WERI-Rb-1 (cell line): ENCODE results near the gene ADAM10.
"Not testable (repeated sequence)": the region's sequence is repeated elsewhere in the genome, so short reads cannot be mapped to it uniquely, and the experiment has no call there.

Source experiments
- DNase-seq: peaks from one replicate; pipeline ENCODE4 v3.0.0-alpha.2; 2020
- H3K27ac ChIP-seq: fragments of 250-450 bp; sonication (Bioruptor Pico); 2 replicates; pipeline ENCODE4 v1.5.1; 2020; ENCODE audit warnings: mild to moderate bottlenecking, moderate library complexity
- H3K27me3 ChIP-seq: fragments of 250-450 bp; sonication (Bioruptor Pico); 2 replicates; pipeline ENCODE4 v1.5.1; 2021; ENCODE audit warnings: mild to moderate bottlenecking, low read depth, moderate library complexity; ENCODE audit not compliant: insufficient read depth, severe bottlenecking
- H3K36me3 ChIP-seq: fragments of 250-450 bp; sonication (Bioruptor Pico); 2 replicates; pipeline ENCODE4 v1.5.1; 2020; ENCODE audit warnings: mild to moderate bottlenecking, moderate library complexity
- H3K4me3 ChIP-seq: 2 replicates; pipeline ENCODE4 v1.5.1; 2011; ENCODE audit warnings: low read depth, mild to moderate bottlenecking, control low read depth, low read length
- H3K9me3 ChIP-seq: fragments of 250-450 bp; sonication (Bioruptor Pico); 2 replicates; pipeline ENCODE4 v1.5.1; 2021; ENCODE audit warnings: mild to moderate bottlenecking, moderate library complexity; ENCODE audit not compliant: severe bottlenecking
- TF ChIP-seq, protein P1 (sequence below): IDR thresholded peaks from 2 replicates; pipeline ENCODE4 v1.5.1; 2011; ENCODE audit warnings: low read depth, mild to moderate bottlenecking, control low read depth, inconsistent platforms, low read length

ADAM10 gene

DNA sequence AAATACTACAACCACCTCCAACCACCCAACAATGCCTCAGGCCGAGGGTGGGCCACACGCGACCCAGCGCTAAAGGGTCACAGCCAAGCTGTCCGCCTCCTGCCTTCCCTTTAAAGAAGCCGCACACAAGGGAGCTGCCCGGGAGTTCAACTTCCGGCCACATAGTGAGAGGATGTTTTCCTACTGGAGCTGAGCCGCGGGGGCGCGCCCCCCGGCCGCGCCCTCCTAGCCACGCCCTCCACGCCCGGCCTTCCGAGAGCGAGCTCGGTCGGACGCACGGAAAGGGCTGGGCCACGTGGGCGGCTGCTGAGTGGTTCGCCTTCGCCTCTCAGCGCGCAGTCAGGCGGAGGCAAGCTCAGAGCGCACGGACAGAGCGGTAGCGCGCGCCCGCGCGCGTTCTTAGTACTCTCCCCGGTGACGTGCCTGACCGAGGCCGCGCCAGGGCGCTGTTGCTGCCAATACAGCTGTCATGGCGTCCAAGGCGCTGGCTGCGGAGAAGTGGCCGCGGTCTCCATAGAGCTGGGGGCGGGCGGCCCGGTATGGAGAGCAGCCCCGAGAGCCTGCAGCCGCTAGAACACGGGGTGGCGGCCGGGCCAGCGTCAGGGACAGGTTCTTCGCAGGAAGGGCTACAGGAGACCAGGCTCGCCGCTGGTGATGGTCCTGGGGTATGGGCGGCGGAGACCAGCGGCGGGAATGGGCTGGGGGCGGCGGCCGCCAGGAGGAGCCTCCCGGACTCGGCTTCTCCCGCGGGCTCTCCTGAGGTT is 21.5 kb upstream of the ADAM10 start, which contains the start of gene MINDY2:
MINDY2 (plus strand) TSS at position 446 of the 764 bp plus-strand sequence; CDS start at position 540, 94 bp downstream.
- Histone ChIP-seq H3K4me3 (peak within 1 kb of the TSS; percentile 85), H3K27ac (peak within 1 kb of the TSS; percentile 91), H3K27me3 (no peaks in the 10 kb centered on the region), H3K36me3 (peaks cover 6% of the 10 kb centered on the region; the same call in 1 of the 2 replicates), H3K9me3 (no peaks in the 10 kb centered on the region)
- TF ChIP-seq, protein P1, sequence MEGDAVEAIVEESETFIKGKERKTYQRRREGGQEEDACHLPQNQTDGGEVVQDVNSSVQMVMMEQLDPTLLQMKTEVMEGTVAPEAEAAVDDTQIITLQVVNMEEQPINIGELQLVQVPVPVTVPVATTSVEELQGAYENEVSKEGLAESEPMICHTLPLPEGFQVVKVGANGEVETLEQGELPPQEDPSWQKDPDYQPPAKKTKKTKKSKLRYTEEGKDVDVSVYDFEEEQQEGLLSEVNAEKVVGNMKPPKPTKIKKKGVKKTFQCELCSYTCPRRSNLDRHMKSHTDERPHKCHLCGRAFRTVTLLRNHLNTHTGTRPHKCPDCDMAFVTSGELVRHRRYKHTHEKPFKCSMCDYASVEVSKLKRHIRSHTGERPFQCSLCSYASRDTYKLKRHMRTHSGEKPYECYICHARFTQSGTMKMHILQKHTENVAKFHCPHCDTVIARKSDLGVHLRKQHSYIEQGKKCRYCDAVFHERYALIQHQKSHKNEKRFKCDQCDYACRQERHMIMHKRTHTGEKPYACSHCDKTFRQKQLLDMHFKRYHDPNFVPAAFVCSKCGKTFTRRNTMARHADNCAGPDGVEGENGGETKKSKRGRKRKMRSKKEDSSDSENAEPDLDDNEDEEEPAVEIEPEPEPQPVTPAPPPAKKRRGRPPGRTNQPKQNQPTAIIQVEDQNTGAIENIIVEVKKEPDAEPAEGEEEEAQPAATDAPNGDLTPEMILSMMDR, result peak; percentile 52
- DNase-seq, result peak; percentile 98

DNA sequence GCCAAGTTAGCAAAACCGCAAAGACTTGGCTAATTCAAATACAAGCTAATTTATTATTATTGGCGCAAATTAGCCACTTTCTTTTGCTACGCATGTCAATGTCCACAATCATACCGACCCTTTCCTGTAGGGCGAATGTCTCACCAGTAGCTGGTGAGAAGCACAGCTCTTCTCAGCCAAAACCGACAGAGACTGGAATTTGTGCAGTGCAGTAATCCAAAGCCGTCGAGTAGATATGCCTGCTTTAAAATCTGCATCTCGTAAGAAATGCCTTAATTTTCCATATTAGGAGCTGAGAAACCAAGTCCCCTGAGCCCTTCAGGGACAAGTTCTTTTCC is 21.0 kb upstream of the ADAM10 start:
- peaks cover 6% of the 10 kb centered on the region; the same call in 1 of the 2 replicates for H3K36me3 ChIP-seq
- no peak for DNase-seq
- H3K4me3 ChIP-seq, result peak overlapping the region; percentile 46
- TF ChIP-seq, protein P1, result no peak
- peak overlapping the region; percentile 73 for H3K27ac ChIP-seq
- H3K9me3 ChIP-seq, result no peaks in the 10 kb centered on the region
- H3K27me3 ChIP-seq, result no peaks in the 10 kb centered on the region

DNA sequence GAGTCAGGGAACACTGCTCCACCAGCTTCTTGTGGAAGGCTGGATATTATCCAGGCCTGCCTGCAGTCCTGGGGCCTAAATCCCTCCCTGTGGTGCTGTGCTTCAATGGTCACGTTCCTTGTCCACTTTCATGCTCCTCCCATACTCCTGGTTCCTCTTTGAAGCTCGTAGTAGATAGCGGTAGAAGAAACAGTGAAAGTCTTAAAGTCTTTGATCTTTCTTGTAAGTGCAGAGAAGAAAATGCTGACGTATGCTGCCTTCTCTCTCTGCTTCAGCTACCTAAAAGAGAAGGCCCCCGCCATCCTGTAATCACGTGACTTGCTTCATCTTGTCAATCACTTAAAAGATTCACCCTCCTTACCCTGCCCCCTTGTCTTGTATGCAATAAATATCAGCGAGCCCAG is 19.1 kb upstream of the ADAM10 start:
- H3K36me3 ChIP-seq, H3K27ac ChIP-seq, H3K4me3 ChIP-seq, DNase-seq, H3K9me3 ChIP-seq, H3K27me3 ChIP-seq: not testable (repeated sequence)

DNA sequence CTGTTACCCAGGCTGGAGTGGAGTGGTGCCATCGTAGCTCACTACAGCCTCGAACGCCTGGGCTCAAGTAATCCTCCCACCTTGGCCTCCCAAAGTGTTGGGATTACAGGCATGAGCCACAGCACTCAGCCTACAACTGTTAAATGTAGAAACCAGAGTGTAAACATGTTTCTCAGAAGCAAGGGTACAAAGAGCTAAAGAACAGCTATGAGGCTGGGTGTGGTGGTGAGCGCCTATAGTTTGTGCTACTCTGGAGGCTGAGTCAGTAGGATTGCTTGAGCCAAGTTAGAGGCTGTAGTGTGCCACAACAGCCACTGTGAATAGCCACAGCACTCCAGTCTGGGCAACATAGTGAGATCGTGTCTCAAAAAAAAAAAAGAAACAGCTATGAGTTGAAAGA is 16.8 kb upstream of the ADAM10 start:
- H3K36me3 ChIP-seq, result peaks cover 1% of the 10 kb centered on the region; the same call in 1 of the 2 replicates
- H3K4me3 ChIP-seq, result no peak overlapping the region
- TF ChIP-seq, protein P1, result no peak
- no peak for DNase-seq
- H3K27ac ChIP-seq, result no peak overlapping the region
- H3K9me3 ChIP-seq, result peaks cover 6% of the 10 kb centered on the region
- H3K27me3 ChIP-seq, result no peaks in the 10 kb centered on the region

DNA sequence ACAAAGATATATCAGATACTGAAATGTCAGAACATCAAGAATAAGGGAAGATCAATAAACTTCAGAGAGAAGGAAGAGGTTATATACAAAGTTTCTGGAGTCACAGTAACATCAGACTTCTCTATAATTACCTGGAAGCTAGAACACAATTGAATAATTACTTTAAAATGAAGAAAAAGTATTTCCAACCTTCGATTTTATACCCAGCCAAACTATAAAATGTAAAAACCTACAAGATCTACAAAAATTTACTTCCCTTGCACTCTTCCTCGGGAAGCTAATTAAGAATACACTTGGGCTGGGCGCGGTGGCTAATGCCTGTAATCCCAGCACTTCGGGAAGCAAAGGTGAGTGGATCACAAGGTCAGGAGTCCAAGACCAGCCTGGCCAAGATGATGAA is 15.0 kb upstream of the ADAM10 start:
- H3K4me3 ChIP-seq, result no peak overlapping the region
- no peaks in the 10 kb centered on the region for H3K27me3 ChIP-seq
- no peak overlapping the region for H3K27ac ChIP-seq
- peaks cover 6% of the 10 kb centered on the region for H3K9me3 ChIP-seq
- no peaks in the 10 kb centered on the region for H3K36me3 ChIP-seq
- no peak for DNase-seq
- TF ChIP-seq, protein P1, result no peak

DNA sequence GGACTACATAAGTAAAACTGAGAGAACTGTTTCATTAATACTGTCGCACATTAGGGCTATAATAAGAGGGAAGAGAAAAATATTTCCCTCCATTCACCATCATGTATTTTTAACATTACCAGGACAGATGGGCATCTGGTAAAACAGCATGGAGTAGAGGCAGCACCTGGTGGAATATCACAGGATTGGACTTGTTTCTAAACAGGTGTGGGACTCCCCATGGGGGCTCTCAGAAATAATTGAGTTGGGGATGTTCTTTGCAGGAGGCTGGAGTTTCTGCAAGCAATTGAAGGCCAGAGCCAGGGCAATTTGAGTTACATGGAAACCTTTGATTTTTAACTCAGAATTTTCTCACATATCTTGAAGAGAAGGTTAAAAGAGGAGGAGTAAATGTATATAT is 13.2 kb upstream of the ADAM10 start:
- Histone ChIP-seq H3K27ac (no peak overlapping the region), H3K4me3 (no peak overlapping the region), H3K36me3 (no peaks in the 10 kb centered on the region), H3K27me3 (no peaks in the 10 kb centered on the region), H3K9me3 (peaks cover 6% of the 10 kb centered on the region)
- TF ChIP-seq, protein P1, result no peak
- no peak for DNase-seq
